HG03039 (cell line): ENCODE measurements around the gene NDUFAF5.

Experiments
- ATAC-seq: cut with Tn5 transposase; IDR thresholded peaks from one replicate; pipeline ENCODE4 v1.9.1; 2021; ENCODE audit warnings: mild to moderate bottlenecking, moderate library complexity; ENCODE audit not compliant: unreplicated experiment

The NDUFAF5 gene

GRCh38 chr20:13868331-13868730 lies 83.5 kb downstream of the NDUFAF5 start:
- no peak for ATAC-seq

GRCh38 chr20:13870170-13870748 lies 85.4 kb downstream of the NDUFAF5 start:
- no peak for ATAC-seq
